ENCODE data around the gene C5orf58.

The C5orf58 gene

GRCh38 chr5:170204202-170204601, 28.6 kb upstream of the C5orf58 start:
- no peak for TF ChIP-seq CTCF (IDR thresholded peaks at IDR 0.05; ENCODE audit: low read depth, low read length)
- H3K27ac ChIP-seq, result no peak overlapping the region
- DNase-seq, result no peak
- H3K4me3 ChIP-seq (ENCODE audit: low read depth, low read length), result no peak overlapping the region
- peaks cover 78% of the 10 kb centered on the region for H3K27me3 ChIP-seq (ENCODE audit: insufficient read depth, low read depth, severe bottlenecking)
- no peaks in the 10 kb centered on the region for H3K9me3 ChIP-seq (ENCODE audit: severe bottlenecking)
- no peaks in the 10 kb centered on the region for H3K36me3 ChIP-seq

GRCh38 chr5:170206216-170206615, 26.6 kb upstream of the C5orf58 start:
- no peaks in the 10 kb centered on the region for H3K9me3 ChIP-seq (ENCODE audit: severe bottlenecking)
- no peak overlapping the region for H3K27ac ChIP-seq
- H3K36me3 ChIP-seq, result no peaks in the 10 kb centered on the region
- H3K4me3 ChIP-seq (ENCODE audit: low read depth, low read length), result no peak overlapping the region
- DNase-seq, result no peak
- H3K27me3 ChIP-seq (ENCODE audit: insufficient read depth, low read depth, severe bottlenecking), result peaks cover 77% of the 10 kb centered on the region
- no peak for TF ChIP-seq CTCF (IDR thresholded peaks at IDR 0.05; ENCODE audit: low read depth, low read length)

- no peak for TF ChIP-seq CTCF (IDR thresholded peaks at IDR 0.05; ENCODE audit: low read depth, low read length)
- Histone ChIP-seq H3K27me3 (ENCODE audit: insufficient read depth, low read depth, severe bottlenecking) (peaks cover 75% of the 10 kb centered on the region), H3K9me3 (ENCODE audit: severe bottlenecking) (no peaks in the 10 kb centered on the region), H3K4me3 (ENCODE audit: low read depth, low read length) (no peak overlapping the region), H3K36me3 (no peaks in the 10 kb centered on the region), H3K27ac (no peak overlapping the region)
- no peak for DNase-seq
Observed at GRCh38 chr5:170206958-170207357, 25.8 kb upstream of the C5orf58 start.

GRCh38 chr5:170211575-170212334, 21.0 kb upstream of the C5orf58 start:
- DNase-seq, result no peak
- no peak overlapping the region for H3K27ac ChIP-seq
- H3K36me3 ChIP-seq, result no peaks in the 10 kb centered on the region
- no peak overlapping the region for H3K4me3 ChIP-seq (ENCODE audit: low read depth, low read length)
- no peaks in the 10 kb centered on the region for H3K9me3 ChIP-seq (ENCODE audit: severe bottlenecking)
- no peak for TF ChIP-seq CTCF (IDR thresholded peaks at IDR 0.05; ENCODE audit: low read depth, low read length)
- H3K27me3 ChIP-seq (ENCODE audit: insufficient read depth, low read depth, severe bottlenecking), result peaks cover 38% of the 10 kb centered on the region

- no peak overlapping the region for H3K4me3 ChIP-seq (ENCODE audit: low read depth, low read length)
Observed at GRCh38 chr5:170216257-170216864, 16.4 kb upstream of the C5orf58 start.

More at GRCh38 chr5:170216257-170216864, 16.4 kb upstream of the C5orf58 start:
- no peak for DNase-seq
- H3K9me3 ChIP-seq (ENCODE audit: severe bottlenecking), result no peaks in the 10 kb centered on the region
- H3K36me3 ChIP-seq, result no peaks in the 10 kb centered on the region
- TF ChIP-seq CTCF (IDR thresholded peaks at IDR 0.05; ENCODE audit: low read depth, low read length), result peak; percentile 40
- H3K27me3 ChIP-seq (ENCODE audit: insufficient read depth, low read depth, severe bottlenecking), result peaks cover 21% of the 10 kb centered on the region
- no peak overlapping the region for H3K27ac ChIP-seq
